Measurements from ENCODE around the gene IGSF3.
"Not testable (repeated sequence)": the region's sequence is repeated elsewhere in the genome, so short reads cannot be mapped to it uniquely, and the experiment has no call there.

IGSF3 gene

DNA sequence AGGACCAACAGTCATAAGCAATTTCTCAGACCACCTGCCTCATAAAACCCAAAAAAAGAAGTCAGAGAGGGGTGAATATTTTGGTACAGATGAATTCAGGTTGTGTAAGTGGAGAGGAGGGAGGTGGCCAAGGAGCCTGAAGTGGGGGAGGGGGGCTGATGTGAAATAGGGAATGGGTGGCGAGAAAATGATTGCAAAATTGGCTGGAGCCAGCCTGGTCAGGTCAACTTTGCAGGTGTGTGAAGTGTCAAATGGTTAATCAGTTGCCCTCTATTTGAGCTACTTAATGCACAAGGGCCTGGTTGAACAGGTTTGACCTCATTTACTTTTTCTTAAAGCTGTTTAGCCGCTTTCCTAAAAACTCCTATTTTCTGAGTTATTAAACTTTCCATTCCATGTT, 38.1 kb downstream of the IGSF3 start:
- not testable (repeated sequence) for DNase-seq (ENCODE audit: low read depth in 2 of 2)

- no peak for DNase-seq (ENCODE audit: low read depth in 2 of 2)
These were observed 39.1 kb downstream of the IGSF3 start for GRCh38 chr1:116628448-116628847.

- not testable (repeated sequence) for DNase-seq (ENCODE audit: low read depth in 2 of 2)
These were observed 40.2 kb downstream of the IGSF3 start for GRCh38 chr1:116627357-116627756.

GRCh38 chr1:116626915-116627314, 40.6 kb downstream of the IGSF3 start:
- DNase-seq (ENCODE audit: low read depth in 2 of 2) = not testable (repeated sequence)

DNA sequence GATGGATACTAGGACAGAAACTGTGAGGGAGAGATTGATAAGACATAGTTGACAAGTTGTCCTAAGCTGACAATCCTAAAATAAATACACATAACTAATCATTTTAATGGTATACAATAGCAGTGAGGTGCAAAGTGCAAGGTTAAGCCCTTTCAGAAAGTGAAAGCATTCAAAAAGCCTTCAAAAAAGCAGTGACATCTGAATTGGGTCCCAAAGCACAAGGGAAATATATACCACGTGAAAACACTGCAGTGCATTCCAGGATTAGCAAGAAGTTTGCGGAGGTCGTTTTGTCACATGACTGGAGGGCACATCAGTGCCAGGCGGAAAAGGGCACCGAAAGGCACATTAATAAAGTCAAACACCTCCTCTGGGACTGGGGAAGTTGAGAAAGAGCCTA, 42.4 kb downstream of the IGSF3 start:
- not testable (repeated sequence) for DNase-seq (ENCODE audit: low read depth in 2 of 2)

DNA sequence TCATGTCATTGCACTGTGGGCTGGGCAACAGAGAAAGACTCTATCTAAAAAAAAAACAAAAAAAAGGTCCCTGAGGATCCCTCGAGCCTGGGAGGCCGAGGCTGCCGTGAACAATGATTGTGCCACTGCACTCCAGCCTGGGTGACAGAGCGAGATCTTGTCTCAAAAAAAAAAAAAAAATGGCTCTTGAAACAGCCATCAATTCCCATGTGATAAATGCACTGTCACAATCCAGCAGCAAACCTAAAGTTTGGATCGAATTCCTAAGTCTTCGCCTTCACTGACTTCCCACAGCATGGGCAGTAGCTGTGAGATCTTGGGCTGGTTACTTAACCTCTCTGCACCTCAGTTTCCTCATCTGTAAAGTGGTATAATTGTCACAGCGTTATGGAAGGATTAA, 43.5 kb downstream of the IGSF3 start:
- no peak for DNase-seq (ENCODE audit: low read depth in 2 of 2)

GRCh38 chr1:116622496-116622895, 45.0 kb downstream of the IGSF3 start:
- DNase-seq (ENCODE audit: low read depth in 2 of 2) = not testable (repeated sequence)

DNA sequence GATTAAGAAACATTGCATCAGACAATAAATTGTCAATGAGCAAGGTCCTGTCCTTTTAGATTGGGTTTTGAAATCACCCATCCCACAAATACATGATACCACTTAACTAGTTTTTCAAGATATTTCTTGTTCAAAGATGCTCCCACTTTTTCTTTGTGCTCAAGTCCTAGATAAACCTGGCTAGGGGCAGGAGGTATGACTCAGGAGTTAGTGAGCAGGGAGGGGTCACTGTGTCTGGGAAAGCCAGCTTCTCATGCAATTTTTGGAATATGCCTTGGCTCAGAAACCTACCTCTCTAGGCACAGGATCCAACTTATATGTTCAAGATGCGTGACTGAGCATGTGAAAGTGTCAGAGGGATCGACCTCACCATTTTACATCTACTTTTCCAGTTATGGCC, 45.8 kb downstream of the IGSF3 start:
- DNase-seq (ENCODE audit: low read depth in 2 of 2) = not testable (repeated sequence)

GRCh38 chr1:116620392-116620791, 47.1 kb downstream of the IGSF3 start:
- not testable (repeated sequence) for DNase-seq (ENCODE audit: low read depth in 2 of 2)

- DNase-seq (ENCODE audit: low read depth in 2 of 2) = not testable (repeated sequence)
These were observed 48.4 kb downstream of the IGSF3 start for GRCh38 chr1:116619106-116619505.

DNA sequence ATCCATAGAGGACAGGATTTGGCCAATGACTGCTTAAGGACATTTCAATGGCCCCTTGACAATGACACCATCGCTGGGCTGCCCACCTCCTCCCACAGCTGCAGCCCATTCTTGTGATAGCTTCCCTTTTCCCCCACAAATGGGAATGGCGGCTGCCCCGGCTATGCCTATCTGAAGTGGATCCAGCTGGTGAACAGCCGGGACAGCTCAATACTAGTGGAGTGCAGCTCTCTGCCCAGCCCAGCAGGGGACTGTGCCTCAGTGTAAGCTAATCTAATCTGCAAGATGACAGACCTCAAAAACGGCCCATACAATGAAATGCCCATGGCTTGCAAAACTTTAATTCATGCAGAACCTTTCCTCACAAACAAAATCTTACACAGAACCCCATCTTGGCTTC, 49.7 kb downstream of the IGSF3 start:
- DNase-seq (ENCODE audit: low read depth in 2 of 2) = not testable (repeated sequence)

DNA sequence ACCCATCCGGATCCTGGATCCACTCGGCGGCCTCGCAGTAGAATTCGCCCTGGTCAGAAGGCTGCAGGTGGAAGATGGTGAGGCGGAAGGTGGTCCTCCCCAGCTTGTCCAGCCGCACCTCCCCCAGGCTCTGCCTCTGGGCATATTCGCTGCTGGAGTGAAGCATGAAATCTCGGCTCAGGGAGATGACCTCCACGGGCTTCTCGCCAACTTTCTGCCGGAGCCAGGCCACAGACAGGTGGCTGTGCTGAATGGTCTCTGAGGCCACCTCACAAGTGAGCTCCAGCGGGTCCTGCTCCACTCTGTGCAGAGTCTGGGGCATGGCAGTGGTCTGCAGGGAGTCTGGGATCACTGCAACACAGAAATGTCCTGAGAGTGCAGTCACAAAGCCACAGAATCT, 53.7 kb downstream of the IGSF3 start:
- DNase-seq (ENCODE audit: low read depth in 2 of 2) = not testable (repeated sequence)

DNA sequence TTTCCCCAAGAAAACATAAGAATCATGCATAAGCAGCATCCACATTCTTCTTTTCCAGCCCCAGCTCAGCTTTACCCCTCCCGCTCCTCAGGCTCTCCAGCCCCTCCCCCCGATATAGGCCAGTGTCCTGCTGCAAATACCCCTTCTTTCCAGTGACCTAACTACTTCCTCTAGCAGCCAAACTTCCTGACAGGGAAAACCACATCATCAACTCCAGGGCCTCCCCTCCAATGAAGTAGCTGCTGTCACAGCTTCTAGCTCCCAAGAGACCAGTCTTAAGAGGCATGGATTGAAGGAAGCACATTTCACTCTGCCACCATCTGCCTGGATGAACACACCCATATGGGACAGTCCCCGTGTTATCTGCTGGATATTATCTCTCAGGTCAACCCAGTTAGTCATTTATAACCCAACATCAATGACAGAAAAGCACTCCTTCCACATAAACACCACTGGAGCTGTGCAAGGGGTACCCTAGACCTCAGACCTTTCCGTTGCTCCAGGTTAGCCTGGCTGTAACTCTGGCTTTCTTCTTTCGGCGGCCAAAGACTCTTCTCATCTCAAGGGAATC, 57.6 kb downstream of the IGSF3 start:
- DNase-seq (ENCODE audit: low read depth in 2 of 2) = not testable (repeated sequence)

DNA sequence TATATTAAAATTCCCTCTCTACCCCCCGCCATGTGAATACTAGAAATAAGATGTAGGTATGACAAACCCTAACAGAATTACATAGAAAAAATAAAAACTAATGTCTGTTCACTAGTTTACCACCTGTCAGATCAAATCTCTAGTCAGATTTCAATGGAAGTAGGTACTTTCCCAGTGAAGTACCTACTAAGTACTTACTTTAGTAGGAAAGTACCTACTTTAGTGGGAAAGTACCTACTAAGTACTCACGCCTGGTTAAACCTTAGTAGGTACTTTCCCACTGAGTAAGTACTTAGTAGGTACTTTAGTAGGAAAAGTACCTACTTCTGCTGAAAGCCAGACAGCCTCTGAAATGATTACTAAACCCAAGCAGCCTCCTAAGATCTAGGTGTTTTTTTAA, 58.7 kb downstream of the IGSF3 start:
- DNase-seq (ENCODE audit: low read depth in 2 of 2) = not testable (repeated sequence)

GRCh38 chr1:116608151-116608550, 59.4 kb downstream of the IGSF3 start:
- DNase-seq (ENCODE audit: low read depth in 2 of 2) = not testable (repeated sequence)

DNA sequence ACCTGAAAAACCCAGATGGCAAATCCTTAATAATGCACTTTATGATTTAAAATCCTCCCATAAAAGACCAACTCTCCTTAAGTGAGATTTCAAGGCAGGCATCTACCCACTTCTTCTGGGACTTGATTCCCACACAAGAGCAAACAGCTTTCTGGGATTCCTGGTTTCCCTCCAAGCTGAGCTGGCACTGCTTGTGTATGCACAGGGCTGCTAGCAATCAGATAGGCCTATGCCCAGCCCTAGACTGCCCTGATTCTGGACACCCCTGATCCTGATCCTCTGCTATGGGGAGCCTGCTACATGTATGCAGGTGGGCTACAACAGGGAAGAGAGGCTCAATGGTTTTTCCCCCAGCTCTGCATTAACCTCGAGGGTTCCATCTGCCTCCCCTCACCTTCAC, 60.1 kb downstream of the IGSF3 start:
- not testable (repeated sequence) for DNase-seq (ENCODE audit: low read depth in 2 of 2)

DNA sequence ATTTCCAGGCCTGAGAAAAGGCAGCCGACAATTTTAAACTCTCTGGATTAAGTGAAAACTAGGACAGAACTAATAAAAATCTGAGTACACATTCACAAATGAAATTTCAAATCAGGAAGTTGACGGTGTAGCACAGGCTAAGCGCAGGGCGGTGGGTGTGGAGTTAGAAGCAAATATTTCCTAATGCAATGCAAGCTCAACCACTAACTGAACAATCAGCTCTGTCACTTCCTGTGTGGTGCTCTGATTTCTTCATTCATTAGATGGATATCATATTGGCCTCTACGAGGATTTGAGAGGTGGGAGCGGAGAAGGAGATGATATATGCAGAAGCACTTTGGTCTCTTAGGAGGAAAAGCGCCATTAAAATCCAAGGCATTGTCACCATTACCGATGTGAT, 61.5 kb downstream of the IGSF3 start:
- DNase-seq (ENCODE audit: low read depth in 2 of 2) = not testable (repeated sequence)

DNA sequence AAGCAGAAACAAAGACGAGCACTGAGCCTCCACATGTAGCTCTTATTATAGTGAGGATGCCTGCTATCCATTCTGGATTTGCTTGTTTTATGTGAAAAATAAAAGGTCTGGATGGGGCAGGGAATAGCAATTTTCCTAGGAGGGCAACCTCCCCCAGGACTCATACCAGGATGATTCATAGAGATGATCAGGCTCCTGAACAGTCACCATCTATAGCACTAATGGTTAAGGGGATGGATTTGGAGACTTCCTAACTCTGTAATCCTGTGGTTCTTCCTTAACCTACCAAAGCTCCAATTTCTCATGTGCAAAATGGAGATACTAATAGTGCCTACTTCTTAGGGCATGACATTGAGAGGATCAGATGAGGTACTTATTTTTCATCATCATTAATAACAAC, 62.2 kb downstream of the IGSF3 start:
- DNase-seq (ENCODE audit: low read depth in 2 of 2) = no peak

- DNase-seq (ENCODE audit: low read depth in 2 of 2) = not testable (repeated sequence)
These were observed 63.1 kb downstream of the IGSF3 start for GRCh38 chr1:116604408-116604807.

DNA sequence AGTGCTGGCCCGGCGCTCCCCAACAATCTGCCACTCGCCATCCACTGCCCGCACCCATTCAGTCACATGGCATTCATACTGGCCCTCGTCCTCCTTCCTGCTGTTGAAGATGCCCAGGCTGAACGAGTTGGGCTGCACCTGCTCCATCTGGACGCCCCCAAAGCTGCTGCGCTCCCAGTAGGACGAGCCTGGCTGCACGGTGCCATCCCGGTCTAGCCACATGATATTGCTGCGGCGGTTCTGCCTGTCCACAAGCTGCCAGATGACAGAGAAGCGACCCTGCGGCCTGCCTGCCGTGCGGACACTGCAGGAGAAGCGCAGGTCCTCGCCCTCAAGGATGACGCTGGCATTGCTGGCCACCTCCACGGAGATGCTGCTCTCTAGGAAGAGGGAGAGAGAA, 63.9 kb downstream of the IGSF3 start:
- not testable (repeated sequence) for DNase-seq (ENCODE audit: low read depth in 2 of 2)

DNA sequence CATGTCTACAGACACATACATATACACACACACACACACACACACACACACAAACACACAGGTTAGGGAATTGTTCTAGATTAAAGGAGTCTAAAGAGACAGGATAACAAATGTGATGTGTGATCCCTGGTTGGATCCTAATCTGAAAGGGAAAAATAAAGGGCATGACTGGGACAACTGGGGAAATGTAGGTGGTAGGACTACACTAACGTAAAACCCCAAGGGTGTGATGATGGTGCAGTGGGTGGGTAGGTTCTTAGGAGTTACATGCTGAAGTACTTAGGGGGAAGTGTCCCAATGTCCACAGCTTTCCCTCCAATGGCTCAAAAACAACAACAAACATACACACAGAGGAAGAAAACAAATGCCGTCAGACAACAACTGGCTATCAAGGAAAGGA, 68.2 kb downstream of the IGSF3 start:
- DNase-seq (ENCODE audit: low read depth in 2 of 2) = not testable (repeated sequence)

GRCh38 chr1:116598420-116599036, 69.0 kb downstream of the IGSF3 start:
- not testable (repeated sequence) for DNase-seq (ENCODE audit: low read depth in 2 of 2)

DNA sequence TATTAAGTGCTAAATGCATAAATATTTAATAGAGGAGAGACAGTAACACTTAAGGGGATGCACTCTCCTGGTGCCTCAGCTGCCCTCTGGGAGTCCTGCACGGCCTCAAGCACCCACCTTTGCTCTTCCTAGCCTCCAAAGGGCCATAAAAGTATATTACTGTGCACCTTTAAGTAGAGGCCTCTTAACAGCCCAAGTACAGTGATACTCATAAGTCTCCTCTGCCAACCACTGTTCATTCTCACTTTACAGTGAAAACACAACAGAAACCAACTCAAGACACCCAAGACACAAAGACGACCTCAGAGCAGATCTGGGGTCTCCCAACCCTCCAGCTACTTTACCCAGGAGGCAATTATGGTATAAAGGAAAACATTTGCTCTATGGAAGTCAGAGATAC, 70.1 kb downstream of the IGSF3 start:
- DNase-seq (ENCODE audit: low read depth in 2 of 2) = not testable (repeated sequence)
